IPS DF 4.7 (cell line): ENCODE measurements around the gene NCAPG2.

ENCODE experiments used
- DNase-seq: peaks from one replicate; pipeline ENCODE4 v3.0.0-alpha.2; 2013; ENCODE audit warnings: low spot score; ENCODE audit errors: extremely low read depth

The NCAPG2 gene

GRCh38 chr7:158734861-158735260 is 30.3 kb upstream of the NCAPG2 start:
- DNase-seq: no peak

- DNase-seq: no peak
Measured at GRCh38 chr7:158733775-158734494, 29.3 kb upstream of the NCAPG2 start.

- DNase-seq: no peak
Measured at GRCh38 chr7:158733220-158733519, 28.6 kb upstream of the NCAPG2 start.

GRCh38 chr7:158732494-158733219 is 28.1 kb upstream of the NCAPG2 start:
- no peak for DNase-seq

- DNase-seq: no peak
Measured at GRCh38 chr7:158731761-158732160, 27.2 kb upstream of the NCAPG2 start.

GRCh38 chr7:158730383-158731346 is 26.1 kb upstream of the NCAPG2 start:
- DNase-seq: no peak

GRCh38 chr7:158729646-158730382 is 25.2 kb upstream of the NCAPG2 start:
- DNase-seq: no peak

GRCh38 chr7:158728911-158729645 is 24.5 kb upstream of the NCAPG2 start:
- no peak for DNase-seq

GRCh38 chr7:158727690-158728089 is 23.1 kb upstream of the NCAPG2 start:
- no peak for DNase-seq

GRCh38 chr7:158726277-158726807 is 21.7 kb upstream of the NCAPG2 start:
- no peak for DNase-seq

GRCh38 chr7:158725506-158725800 is 20.8 kb upstream of the NCAPG2 start:
- DNase-seq: no peak

- no peak for DNase-seq
Measured at GRCh38 chr7:158724658-158725505, 20.3 kb upstream of the NCAPG2 start.

GRCh38 chr7:158723714-158724385 is 19.2 kb upstream of the NCAPG2 start:
- no peak for DNase-seq

- DNase-seq: no peak
Measured at GRCh38 chr7:158723266-158723665, 18.7 kb upstream of the NCAPG2 start.

- no peak for DNase-seq
Measured at GRCh38 chr7:158722574-158723237, 18.1 kb upstream of the NCAPG2 start.

- no peak for DNase-seq
Measured at GRCh38 chr7:158720112-158720511, 15.5 kb upstream of the NCAPG2 start.

- no peak for DNase-seq
Measured at GRCh38 chr7:158716802-158717201, 12.2 kb upstream of the NCAPG2 start.

- no peak for DNase-seq
Measured at GRCh38 chr7:158710651-158711102, 6.1 kb upstream of the NCAPG2 start.
